HG02798 (cell line): ENCODE results near the gene VRK3.

Experiments
- ATAC-seq: cut with Tn5 transposase; IDR thresholded peaks from one replicate; pipeline ENCODE4 v1.9.1; 2021; ENCODE audit warnings: mild to moderate bottlenecking; ENCODE audit not compliant: unreplicated experiment, poor library complexity

VRK3 gene

DNA sequence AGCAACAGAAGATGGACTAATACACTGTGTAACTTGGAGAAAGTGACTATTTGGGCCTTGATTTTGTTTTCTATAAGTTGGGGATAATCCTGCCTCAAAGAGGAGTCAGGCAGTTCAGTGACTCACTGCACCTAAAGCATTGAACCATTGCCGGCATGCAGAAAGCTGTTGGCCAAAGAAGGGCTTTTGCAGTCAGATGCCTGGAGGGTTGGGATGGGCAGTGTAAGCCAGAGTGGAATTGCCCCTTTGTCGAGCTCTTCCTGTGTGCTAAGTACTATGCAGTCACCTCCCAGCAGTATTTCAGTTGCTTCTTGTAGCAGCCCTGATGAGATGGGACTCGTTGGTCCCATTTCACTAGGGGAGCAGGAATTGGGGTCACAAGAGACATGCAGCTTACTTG, 11.7 kb upstream of the VRK3 start:
- no peak for ATAC-seq

- no peak for ATAC-seq
These were observed 5.8 kb upstream of the VRK3 start for GRCh38 chr19:50030937-50031336.

- ATAC-seq = no peak
These were observed 5.1 kb upstream of the VRK3 start for GRCh38 chr19:50030225-50030624.

GRCh38 chr19:50026550-50026906, 1.4 kb upstream of the VRK3 start:
- ATAC-seq = no peak

GRCh38 chr19:50025794-50026549, 800 bp upstream of the VRK3 start, which contains the start of gene ZNF473:
Gene ZNF473, plus strand, starts transcription at chr19:50026005. Its CDS starts 5,078 bp downstream, at chr19:50031083.
- peak; percentile 74 for ATAC-seq

GRCh38 chr19:50024719-50025021, 502 bp downstream of the VRK3 start:
- ATAC-seq = no peak

GRCh38 chr19:50022823-50023222, 2.3 kb downstream of the VRK3 start:
- no peak for ATAC-seq

GRCh38 chr19:50020481-50020880, 4.7 kb downstream of the VRK3 start:
- ATAC-seq = no peak

GRCh38 chr19:50016225-50016807, 8.9 kb downstream of the VRK3 start:
- ATAC-seq = no peak

- ATAC-seq = no peak
These were observed 16.6 kb downstream of the VRK3 start for GRCh38 chr19:50008532-50008931.

DNA sequence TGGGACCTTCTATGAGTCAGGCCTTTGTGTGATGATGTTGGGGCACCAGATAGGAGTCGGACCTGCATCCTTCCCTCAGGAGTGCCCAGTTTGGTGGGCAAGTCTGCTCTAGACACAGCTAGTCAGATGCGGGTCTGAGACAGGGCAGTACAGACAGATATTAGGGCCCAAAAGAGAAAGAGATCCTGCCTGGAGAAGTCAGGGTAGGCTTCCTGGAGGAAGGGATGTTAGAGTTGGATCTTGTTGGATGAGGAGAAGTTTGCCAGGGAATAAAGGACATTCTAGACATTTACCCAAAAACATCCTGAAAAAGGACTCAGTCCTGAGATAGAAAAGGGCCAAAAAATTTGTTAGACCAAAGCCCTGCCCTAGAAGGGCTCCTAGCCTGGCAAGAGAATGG, 17.2 kb downstream of the VRK3 start:
- no peak for ATAC-seq

DNA sequence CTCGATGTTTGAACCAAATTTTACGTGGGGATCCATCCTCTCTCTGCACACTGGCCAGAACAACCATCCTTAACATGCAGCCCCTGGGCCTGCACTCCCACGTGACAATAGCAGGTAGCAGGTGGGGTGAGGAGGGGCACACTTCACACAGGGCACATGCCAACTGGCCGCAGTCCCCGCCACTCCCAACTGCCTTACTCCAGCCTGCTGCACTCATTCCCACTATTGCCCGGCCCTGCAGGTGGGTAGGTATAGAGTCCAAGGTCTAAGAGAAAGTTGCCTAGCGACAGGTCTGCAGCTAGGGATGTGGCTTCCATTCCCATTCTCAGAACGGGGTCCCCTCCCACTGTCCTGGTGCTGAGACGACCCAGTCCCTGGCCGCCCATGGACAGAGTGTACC, 18.0 kb downstream of the VRK3 start:
- ATAC-seq = no peak

GRCh38 chr19:50005428-50005827, 19.7 kb downstream of the VRK3 start:
- no peak for ATAC-seq

- no peak for ATAC-seq
These were observed 21.3 kb downstream of the VRK3 start for GRCh38 chr19:50003810-50004419.

GRCh38 chr19:50003254-50003788, 21.9 kb downstream of the VRK3 start:
- ATAC-seq = no peak

DNA sequence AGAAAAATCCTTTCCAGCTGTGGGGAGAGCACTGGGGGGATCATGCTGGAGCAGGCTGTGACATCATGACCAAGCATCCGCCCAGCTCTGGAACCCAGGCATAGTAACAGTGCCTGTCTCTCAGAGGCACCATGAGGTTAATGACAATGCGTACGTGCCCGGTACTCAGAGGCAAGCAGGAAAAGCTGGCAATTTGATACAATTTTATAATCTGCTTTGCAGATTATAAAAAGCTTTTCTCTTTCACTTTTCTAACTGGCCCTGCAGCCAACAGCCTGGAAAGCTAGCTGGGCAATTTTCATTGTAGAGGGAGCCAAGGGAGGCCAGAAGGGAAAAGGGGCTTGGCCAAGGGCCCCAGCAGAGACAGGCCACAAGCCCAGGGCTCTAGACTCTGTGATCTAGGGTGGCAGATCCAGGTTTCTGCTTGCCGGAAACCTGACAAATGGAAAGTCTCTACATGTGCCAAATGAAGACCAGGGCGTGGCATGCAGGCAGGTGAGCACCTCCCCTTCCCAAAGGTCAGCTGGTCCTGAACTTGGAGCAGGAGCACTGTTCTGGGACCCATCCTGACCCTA, 22.7 kb downstream of the VRK3 start:
- no peak for ATAC-seq

- ATAC-seq = no peak
These were observed 23.4 kb downstream of the VRK3 start for GRCh38 chr19:50001775-50002174.

DNA sequence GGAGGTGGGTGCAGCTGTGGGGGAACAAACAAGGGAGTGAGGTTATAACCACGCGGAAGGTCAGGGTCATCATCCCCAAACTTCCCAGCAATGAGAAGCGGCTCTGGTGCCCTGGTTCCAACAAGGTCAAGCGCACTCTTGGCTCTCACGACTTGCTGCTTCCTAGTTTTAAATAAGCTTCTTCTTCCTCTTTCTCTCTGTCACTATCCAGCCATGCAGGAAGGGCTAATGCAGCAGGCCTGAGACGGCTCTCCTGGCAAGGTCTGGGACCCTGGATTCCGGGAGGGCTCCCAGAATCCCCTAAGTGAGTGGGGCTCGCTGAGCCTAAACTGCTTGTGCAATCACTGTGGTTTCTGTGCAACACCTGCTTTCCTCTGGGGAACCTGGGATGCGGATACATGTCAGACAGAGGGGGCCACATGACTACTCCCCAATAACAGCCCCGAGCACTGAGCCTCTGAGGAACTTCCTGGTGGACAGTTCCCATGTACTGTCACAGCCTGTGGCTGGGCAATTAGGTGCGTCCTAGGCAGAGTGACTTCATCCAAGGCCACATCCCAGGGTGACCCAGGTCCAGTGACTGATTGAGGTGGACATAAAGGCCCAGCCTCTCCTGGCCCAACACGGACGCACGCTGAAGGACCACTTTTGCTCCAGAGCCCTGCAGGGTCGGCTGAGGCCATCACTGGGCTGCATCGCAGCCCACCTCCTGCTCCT, 24.2 kb downstream of the VRK3 start:
- ATAC-seq = no peak

DNA sequence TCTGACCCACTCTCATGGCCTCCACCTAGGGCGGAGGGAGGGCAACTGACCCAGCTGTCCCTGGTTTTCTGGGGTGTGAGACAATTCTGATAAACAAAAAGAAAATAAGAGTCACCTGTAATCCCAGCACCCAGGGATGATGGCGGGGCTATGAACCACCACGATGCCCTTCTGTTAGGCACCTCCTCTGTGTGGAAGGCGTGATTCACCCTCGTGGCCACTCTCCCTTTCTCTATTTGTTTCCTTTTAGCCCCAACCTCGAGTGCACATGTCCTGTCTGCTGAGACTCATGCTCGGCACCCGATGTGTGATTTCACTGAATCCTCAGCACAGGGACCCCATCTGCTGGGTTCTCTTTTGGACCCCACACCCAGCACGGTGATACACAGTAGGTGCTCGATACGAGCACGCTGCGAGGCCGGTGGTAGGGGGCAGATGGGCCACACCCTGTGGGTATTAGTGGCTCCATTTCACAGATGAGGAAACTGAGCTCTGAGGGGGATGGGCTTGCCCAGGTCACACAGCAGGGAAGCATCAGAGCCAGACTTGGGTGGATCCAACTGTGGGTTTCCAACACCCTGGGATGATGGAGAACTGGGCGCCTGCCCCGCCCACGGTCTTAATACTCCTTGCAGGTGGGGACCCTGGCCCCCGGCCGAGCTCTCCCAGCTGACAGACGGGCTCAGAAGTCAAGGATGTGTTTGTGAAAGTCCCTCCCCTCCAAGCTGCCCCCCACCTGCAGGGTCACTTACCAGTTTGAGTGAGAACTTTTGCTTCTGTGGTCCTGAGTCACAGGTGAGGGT, 24.9 kb downstream of the VRK3 start:
- ATAC-seq = no peak
